Skeletal muscle tissue (tissue), 4 donors: ENCODE results near the gene CFAP46. TPM values are rescaled to one million over a fixed set of nuclear protein-coding genes. Genes with fewer than 3 reads are reported as not detected.
"Not testable (repeated sequence)": the region's sequence is repeated elsewhere in the genome, so short reads cannot be mapped to it uniquely, and the experiment has no call there.

Experiments
- H3K27ac ChIP-seq: one replicate; pipeline ENCODE4 v1.7.0; 2013; ENCODE audit warnings: mild to moderate bottlenecking, low read depth, low read length, inconsistent platforms
- H3K27me3 ChIP-seq, 3 donors: one replicate each; pipeline ENCODE4 v1.7.0; 2013; ENCODE audit warnings: low read length in 3 of 3; ENCODE audit not compliant: control insufficient read depth in 3 of 3, insufficient read depth in 3 of 3
- H3K36me3 ChIP-seq, 3 donors: one replicate each; pipeline ENCODE4 v1.7.0; 2013; ENCODE audit warnings: low read length in 3 of 3; ENCODE audit not compliant: control insufficient read depth in 3 of 3, insufficient read depth in 3 of 3
- H3K4me1 ChIP-seq, 3 donors: one replicate each; pipeline ENCODE4 v1.7.0; 2013; ENCODE audit warnings: low read length in 3 of 3, mild to moderate bottlenecking in 3 of 3; ENCODE audit not compliant: control insufficient read depth in 3 of 3, insufficient read depth in 3 of 3
- H3K4me3 ChIP-seq, 3 donors: one replicate each; pipeline ENCODE4 v1.7.0; 2013; ENCODE audit warnings: low read length in 3 of 3
- H3K9ac ChIP-seq, 3 donors: one replicate each; pipeline ENCODE4 v1.7.0; 2013; ENCODE audit warnings: low read length in 3 of 3, mild to moderate bottlenecking in 3 of 3, moderate library complexity in 2 of 3, low read depth in 1 of 3
- H3K9me3 ChIP-seq, 3 donors: one replicate each; pipeline ENCODE4 v1.7.0; 2013; ENCODE audit warnings: low read length in 3 of 3; ENCODE audit not compliant: control insufficient read depth in 3 of 3
- total RNA-seq: library from RNA; depleted of rRNA; stranded (reverse); fragments of >200 nt; gene quantifications from one replicate; pipeline ENCODE4 v1.2.3, GENCODE V29; 2014
- donor health status: Osteomylitis.

CFAP46 gene
- total RNA-seq, 1 donor from 2014 or later = not detected

GRCh38 chr10:132792099-132792498, 150.3 kb downstream of the CFAP46 start:
- not testable (repeated sequence) for H3K27ac ChIP-seq, H3K9ac ChIP-seq, H3K9me3 ChIP-seq, H3K4me3 ChIP-seq, H3K36me3 ChIP-seq, H3K4me1 ChIP-seq
- peaks cover 40 to 58% (median 53%) of the 10 kb centered on the region in 3 donors for H3K27me3 ChIP-seq

GRCh38 chr10:132790934-132791829, 151.2 kb downstream of the CFAP46 start:
- H3K27me3 ChIP-seq = peaks cover 47 to 57% (median 56%) of the 10 kb centered on the region in 3 donors

GRCh38 chr10:132790470-132790869, 151.9 kb downstream of the CFAP46 start:
- Histone ChIP-seq H3K36me3 (no peaks in the 10 kb centered on the region), H3K4me1 (peaks cover 0 to 5% (median 4%) of the 10 kb centered on the region in 3 donors), H3K9ac (no peak overlapping the region), H3K4me3 (no peak overlapping the region), H3K27ac (no peak overlapping the region), H3K9me3 (no peaks in the 10 kb centered on the region), H3K27me3 (peaks cover 47 to 58% (median 56%) of the 10 kb centered on the region in 3 donors)

More at GRCh38 chr10:132790934-132791829, 151.2 kb downstream of the CFAP46 start:
- Histone ChIP-seq H3K9me3 (no peaks in the 10 kb centered on the region), H3K4me3 (no peak overlapping the region), H3K4me1 (peaks cover 0 to 5% (median 3%) of the 10 kb centered on the region in 3 donors), H3K9ac (no peak overlapping the region), H3K27ac (no peak overlapping the region), H3K36me3 (no peaks in the 10 kb centered on the region)

- Histone ChIP-seq H3K4me1 (peaks cover 0 to 5% (median 4%) of the 10 kb centered on the region in 3 donors), H3K27me3 (peaks cover 44 to 63% (median 60%) of the 10 kb centered on the region in 3 donors), H3K36me3 (no peaks in the 10 kb centered on the region), H3K27ac (no peak overlapping the region), H3K9ac (no peak overlapping the region), H3K9me3 (no peaks in the 10 kb centered on the region), H3K4me3 (no peak overlapping the region)
These were observed 152.7 kb downstream of the CFAP46 start for GRCh38 chr10:132789659-132790148.

- Histone ChIP-seq H3K4me1 (peaks cover 0 to 5% (median 4%) of the 10 kb centered on the region in 3 donors), H3K36me3 (no peaks in the 10 kb centered on the region), H3K27ac (no peak overlapping the region), H3K9ac (no peak overlapping the region), H3K27me3 (peaks cover 41 to 69% (median 65%) of the 10 kb centered on the region in 3 donors), H3K4me3 (no peak overlapping the region), H3K9me3 (no peaks in the 10 kb centered on the region)
These were observed 153.5 kb downstream of the CFAP46 start for GRCh38 chr10:132788831-132789219.

GRCh38 chr10:132788180-132788830, 154.1 kb downstream of the CFAP46 start:
- Histone ChIP-seq H3K4me3 (no peak overlapping the region), H3K27me3 (peaks cover 39 to 68% (median 65%) of the 10 kb centered on the region in 3 donors), H3K4me1 (peaks cover 0 to 5% (median 4%) of the 10 kb centered on the region in 3 donors), H3K9ac (no peak overlapping the region), H3K9me3 (no peaks in the 10 kb centered on the region), H3K27ac (no peak overlapping the region), H3K36me3 (peaks cover 0 to under 1% (median under 1%) of the 10 kb centered on the region in 3 donors)

GRCh38 chr10:132787495-132788179, 154.7 kb downstream of the CFAP46 start:
- H3K9me3 ChIP-seq = no peaks in the 10 kb centered on the region
- H3K27ac ChIP-seq = no peak overlapping the region
- peaks cover 4 to 5% (median 5%) of the 10 kb centered on the region in 3 donors for H3K36me3 ChIP-seq
- no peak overlapping the region for H3K9ac ChIP-seq
- peaks cover 38 to 62% (median 61%) of the 10 kb centered on the region in 3 donors for H3K27me3 ChIP-seq
- no peak overlapping the region for H3K4me3 ChIP-seq
- H3K4me1 ChIP-seq = peaks cover 0 to 5% (median 4%) of the 10 kb centered on the region in 3 donors

GRCh38 chr10:132786884-132787494, 155.4 kb downstream of the CFAP46 start:
- H3K4me3 ChIP-seq = no peak overlapping the region
- H3K27me3 ChIP-seq = peaks cover 37 to 61% (median 59%) of the 10 kb centered on the region in 3 donors
- no peaks in the 10 kb centered on the region for H3K9me3 ChIP-seq
- H3K36me3 ChIP-seq = peaks cover 4 to 11% (median 9%) of the 10 kb centered on the region in 3 donors
- H3K4me1 ChIP-seq = peaks cover 0 to 5% (median 4%) of the 10 kb centered on the region in 3 donors
- H3K9ac ChIP-seq = no peak overlapping the region
- H3K27ac ChIP-seq = no peak overlapping the region

- no peak overlapping the region for H3K27ac ChIP-seq
- peak overlapping the region in 1 of 3 donors; percentile 16 for H3K9ac ChIP-seq
- H3K4me1 ChIP-seq = peaks cover 0 to 5% (median 4%) of the 10 kb centered on the region in 3 donors
- no peaks in the 10 kb centered on the region for H3K9me3 ChIP-seq
- peaks cover 9 to 16% (median 13%) of the 10 kb centered on the region in 3 donors for H3K36me3 ChIP-seq
- peaks cover 38 to 59% (median 59%) of the 10 kb centered on the region in 3 donors for H3K27me3 ChIP-seq
- H3K4me3 ChIP-seq = no peak overlapping the region
These were observed 155.9 kb downstream of the CFAP46 start for GRCh38 chr10:132786476-132786883.
